Neural cell (in vitro differentiated cells): ENCODE data around the gene MMP13.

Experiments
- CTCF ChIP-seq: fragments of 450-650 bp; IDR thresholded peaks from 2 replicates; pipeline ENCODE4 v1.5.1; 2014; ENCODE audit warnings: antibody characterized with exemption, mild to moderate bottlenecking, moderate library complexity; ENCODE audit not compliant: poor library complexity, severe bottlenecking
- EP300 ChIP-seq: fragments of 450-650 bp; conservative IDR thresholded peaks from 2 replicates; pipeline ENCODE4 v1.6.1; 2014; ENCODE audit warnings: antibody characterized with exemption, mild to moderate bottlenecking, moderate library complexity; ENCODE audit not compliant: poor library complexity, severe bottlenecking
- EZH2 ChIP-seq: fragments of 200-600, 300-800 bp; shearing (Covaris generic), sonication (generic); IDR thresholded peaks from 2 replicates; pipeline ENCODE4 v1.6.1; 2014; ENCODE audit warnings: antibody characterized with exemption, low read length, borderline replicate concordance, mild to moderate bottlenecking; ENCODE audit not compliant: insufficient read depth, poor library complexity, severe bottlenecking
- MXI1 ChIP-seq: fragments of 450-650 bp; conservative IDR thresholded peaks from 2 replicates; pipeline ENCODE4 v1.6.1; 2014; ENCODE audit warnings: antibody characterized with exemption, mild to moderate bottlenecking; ENCODE audit not compliant: poor library complexity, severe bottlenecking
- RAD21 ChIP-seq: fragments of 450-650 bp; conservative IDR thresholded peaks from 2 replicates; pipeline ENCODE4 v1.6.1; 2014; ENCODE audit warnings: antibody characterized with exemption, mild to moderate bottlenecking, moderate library complexity
- REST ChIP-seq: IDR thresholded peaks from 2 replicates; pipeline ENCODE4 v1.6.1; 2012; ENCODE audit warnings: borderline replicate concordance
- SMC3 ChIP-seq: fragments of 450-650 bp; conservative IDR thresholded peaks from 2 replicates; pipeline ENCODE4 v1.6.1; 2014; ENCODE audit warnings: antibody characterized with exemption, mild to moderate bottlenecking, moderate library complexity; ENCODE audit not compliant: poor library complexity
- TAF1 ChIP-seq: IDR thresholded peaks from 2 replicates; pipeline ENCODE4 v1.6.1; 2012; ENCODE audit warnings: low read depth

DNA sequence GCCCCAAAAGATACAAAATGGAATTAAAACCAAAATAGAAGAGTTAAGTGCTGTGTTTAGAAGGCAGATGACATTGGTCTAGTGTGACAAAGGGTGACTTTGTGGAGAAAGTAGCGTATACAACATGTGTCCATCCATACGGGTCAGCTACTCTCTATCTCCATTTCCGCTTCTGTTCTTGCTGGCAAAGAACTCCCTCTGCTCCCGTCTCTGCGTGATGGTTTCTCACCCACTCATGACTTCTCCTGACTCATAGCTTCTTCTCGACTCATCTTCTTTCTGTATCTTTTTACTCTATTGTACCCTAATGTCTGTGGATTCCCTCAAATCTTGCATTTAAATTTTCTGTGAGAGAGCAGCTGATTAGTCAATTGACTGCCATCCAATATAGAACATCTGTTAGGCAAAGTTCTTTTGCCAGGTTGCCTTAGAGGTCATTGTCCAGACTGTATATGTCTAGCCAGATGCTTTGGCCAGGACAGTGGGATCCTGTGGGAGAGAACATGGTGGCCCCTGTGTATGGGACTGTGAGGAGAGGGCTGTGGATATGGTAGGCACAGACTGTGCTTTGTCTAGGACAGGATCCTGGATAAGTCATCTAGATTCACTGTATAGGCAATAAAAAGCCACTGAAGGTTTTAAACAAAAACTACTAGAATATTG, 28.4 kb downstream of the MMP13 start:
- no peak for TF ChIP-seq CTCF
- TF ChIP-seq REST = no peak
- no peak for TF ChIP-seq EZH2
- no peak for TF ChIP-seq MXI1
- no peak for TF ChIP-seq SMC3
- no peak for TF ChIP-seq TAF1
- no peak for TF ChIP-seq EP300
- no peak for TF ChIP-seq RAD21
